GM21360 (cell line): ENCODE data around the gene ZNF488.
"Not testable (repeated sequence)": the region's sequence is repeated elsewhere in the genome, so short reads cannot be mapped to it uniquely, and the experiment has no call there.

Source experiments
- ATAC-seq: cut with Tn5 transposase; IDR thresholded peaks from one replicate; pipeline ENCODE4 v1.9.1; 2021; ENCODE audit warnings: mild to moderate bottlenecking, moderate library complexity; ENCODE audit not compliant: unreplicated experiment

Gene ZNF488

GRCh38 chr10:47384148-47384921 lies at the start of gene ZNF488:
ZNF488 (minus strand) TSS chr10:47384293; CDS start chr10:47368829, 15,464 bp downstream.
- ATAC-seq, result peak; percentile 83

- ATAC-seq, result no peak
Measured at GRCh38 chr10:47425813-47426419, 41.8 kb upstream of the ZNF488 start.

- no peak for ATAC-seq
Measured at GRCh38 chr10:47424231-47424630, 40.1 kb upstream of the ZNF488 start.

- ATAC-seq, result no peak
Measured at GRCh38 chr10:47423476-47423875, 39.4 kb upstream of the ZNF488 start.

DNA sequence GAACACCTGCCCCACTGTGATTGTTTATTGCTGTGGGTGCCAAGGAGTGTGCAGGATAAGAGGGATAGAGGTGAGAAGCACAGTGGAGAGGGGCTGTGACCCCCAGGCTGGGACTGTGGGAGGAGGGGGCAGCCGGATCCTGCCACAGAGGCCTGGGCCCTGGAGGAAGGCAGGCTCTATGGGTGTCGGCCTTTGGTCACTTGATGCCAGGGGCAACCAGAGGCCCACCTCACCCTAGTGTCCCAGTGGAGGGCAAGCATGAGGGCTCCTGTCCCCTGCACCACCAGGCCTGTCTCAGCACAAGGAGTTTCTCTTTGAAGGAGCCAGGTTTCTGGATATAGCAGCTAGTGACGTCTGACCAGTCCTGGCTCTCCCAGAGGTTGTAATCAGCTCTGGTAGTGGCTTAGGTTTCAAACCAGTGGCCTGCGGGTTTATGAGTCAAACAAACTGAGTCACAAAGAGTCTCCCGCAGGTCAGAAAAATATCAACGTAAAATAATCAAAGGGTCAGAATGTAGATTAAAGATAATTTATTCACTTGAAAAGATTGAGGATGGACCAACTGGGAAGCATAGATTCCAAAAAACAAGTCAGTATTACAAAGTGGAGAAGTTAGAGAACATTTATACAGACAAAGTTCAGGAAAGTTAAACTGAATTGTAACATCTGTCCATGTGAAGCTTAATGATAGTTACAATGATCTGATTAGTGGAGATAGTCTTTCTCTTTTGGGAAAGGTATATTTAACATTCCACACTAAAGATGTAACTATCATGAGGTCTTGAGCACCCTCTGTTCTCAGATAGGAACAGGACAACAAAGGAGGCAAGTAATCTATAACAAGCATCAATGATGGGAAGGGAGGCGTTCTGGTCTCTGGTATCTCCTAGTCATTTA lies 37.2 kb upstream of the ZNF488 start:
- ATAC-seq, result no peak

DNA sequence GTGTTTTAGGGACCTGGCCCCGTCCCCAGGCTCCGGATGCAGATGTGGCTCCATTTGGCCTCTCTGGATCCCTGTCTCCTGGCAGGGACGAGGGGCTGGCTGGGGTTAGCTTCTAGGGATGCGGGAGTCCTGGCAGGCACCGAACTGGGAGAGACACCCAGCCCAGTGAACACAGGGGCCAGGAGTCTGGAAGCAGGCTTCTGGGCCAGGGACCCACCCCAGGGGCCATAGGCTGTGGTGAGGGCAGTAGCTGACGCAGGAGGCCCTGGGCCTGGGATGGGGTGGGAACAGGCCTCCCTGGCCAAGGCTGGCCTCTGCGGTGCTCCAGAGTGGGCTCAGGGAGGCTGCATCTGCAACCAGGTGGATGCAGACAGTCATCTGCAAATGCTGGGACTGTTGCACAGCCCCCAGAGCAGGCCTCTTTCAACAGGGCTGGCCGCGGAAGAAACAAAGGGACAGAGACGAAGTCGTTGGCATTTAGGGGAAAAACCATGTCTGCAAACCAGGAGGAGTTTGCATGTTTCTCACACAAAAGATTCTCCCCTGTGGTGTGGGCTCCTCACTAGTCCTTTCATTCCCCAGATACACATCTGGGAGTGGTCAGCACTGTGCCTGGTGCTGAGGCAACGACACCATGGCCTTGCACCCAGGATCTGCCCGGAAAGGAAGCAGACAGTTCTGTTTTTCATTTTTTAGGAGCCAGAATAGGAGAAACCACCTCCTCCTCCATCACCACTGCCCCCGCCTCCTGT lies 36.4 kb upstream of the ZNF488 start:
- no peak for ATAC-seq

DNA sequence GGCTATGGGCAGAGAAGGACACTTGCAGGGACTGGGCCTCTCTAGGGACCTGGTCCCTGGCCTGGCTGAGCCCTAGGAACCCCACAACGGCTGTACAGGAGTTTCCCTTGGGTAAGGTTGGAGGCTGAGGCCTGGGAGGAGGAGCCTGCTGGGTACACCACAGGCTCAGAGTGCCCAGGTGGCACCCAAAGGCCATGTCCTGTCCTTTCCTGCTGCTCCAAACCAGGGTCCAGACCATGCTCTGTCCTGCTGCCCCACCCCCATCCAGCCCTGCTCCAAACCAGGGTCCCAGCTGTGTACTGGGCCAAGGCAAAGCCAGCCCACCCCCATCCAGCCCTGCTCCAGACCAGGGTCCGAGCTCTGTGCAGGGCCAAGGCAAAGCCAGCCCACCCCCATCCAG lies 35.3 kb upstream of the ZNF488 start:
- no peak for ATAC-seq

GRCh38 chr10:47418966-47419365 lies 34.9 kb upstream of the ZNF488 start:
- no peak for ATAC-seq

DNA sequence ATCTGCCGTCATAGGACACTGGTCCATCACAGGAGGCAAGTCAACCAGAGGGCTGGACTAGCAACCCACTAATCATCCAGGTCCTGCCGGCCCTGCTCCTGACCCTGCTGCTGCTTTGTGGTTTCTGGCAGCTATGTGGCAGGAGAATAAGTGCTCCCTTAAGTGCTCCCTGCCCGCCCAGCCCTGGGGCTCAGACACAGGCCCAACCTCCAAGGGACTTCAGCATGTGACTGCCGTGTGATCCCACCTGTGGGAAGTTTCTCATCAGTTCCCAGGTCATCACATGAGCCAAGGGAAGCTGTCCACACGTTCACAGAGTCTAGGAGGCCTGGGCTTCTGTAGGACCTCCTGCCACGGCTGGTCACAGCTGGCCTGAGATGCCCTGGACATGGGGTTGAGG lies 34.2 kb upstream of the ZNF488 start:
- no peak for ATAC-seq

DNA sequence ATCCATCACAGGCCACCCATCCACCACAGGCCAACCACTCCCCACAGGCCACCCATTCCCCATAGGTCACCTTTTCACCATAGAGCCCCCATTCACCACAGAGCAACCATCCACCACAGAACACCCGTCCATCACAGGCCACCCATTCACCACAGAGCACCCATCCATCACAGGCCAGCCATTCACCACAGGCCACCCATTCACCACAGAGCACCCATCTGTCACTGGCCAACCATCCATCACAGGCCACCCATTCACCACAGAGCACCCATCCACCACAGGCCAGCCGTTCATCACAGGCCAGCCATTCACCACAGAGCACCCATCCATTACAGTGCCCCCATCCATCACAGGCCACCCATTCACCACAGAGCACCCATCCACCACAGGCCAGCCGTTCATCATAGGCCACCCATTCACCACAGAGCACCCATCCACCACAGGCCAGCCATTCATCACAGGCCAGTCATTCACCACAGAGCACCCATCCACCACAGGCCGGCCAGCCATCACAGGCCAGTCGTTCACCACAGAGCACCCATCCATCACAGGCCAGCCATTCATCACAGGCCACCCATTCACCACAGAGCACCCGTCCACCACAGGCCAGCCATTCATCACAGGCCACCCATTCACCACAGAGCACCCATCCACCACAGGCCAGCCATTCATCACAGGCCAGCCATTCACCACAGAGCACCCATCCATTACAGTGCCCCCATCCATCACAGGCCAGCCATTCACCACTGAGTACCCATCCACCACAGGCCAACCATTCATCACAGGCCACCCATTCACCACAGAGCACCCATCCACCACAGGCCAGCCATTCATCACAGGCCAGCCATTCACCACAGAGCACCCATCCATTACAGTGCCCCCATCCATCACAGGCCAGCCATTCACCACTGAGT lies 32.5 kb upstream of the ZNF488 start:
- not testable (repeated sequence) for ATAC-seq

- ATAC-seq, result no peak
Measured at GRCh38 chr10:47415520-47416304, 31.6 kb upstream of the ZNF488 start.

- ATAC-seq, result no peak
Measured at GRCh38 chr10:47414752-47415519, 30.8 kb upstream of the ZNF488 start.

GRCh38 chr10:47414227-47414592 lies 30.1 kb upstream of the ZNF488 start:
- ATAC-seq, result no peak

GRCh38 chr10:47413531-47414226 lies 29.6 kb upstream of the ZNF488 start:
- ATAC-seq, result no peak

DNA sequence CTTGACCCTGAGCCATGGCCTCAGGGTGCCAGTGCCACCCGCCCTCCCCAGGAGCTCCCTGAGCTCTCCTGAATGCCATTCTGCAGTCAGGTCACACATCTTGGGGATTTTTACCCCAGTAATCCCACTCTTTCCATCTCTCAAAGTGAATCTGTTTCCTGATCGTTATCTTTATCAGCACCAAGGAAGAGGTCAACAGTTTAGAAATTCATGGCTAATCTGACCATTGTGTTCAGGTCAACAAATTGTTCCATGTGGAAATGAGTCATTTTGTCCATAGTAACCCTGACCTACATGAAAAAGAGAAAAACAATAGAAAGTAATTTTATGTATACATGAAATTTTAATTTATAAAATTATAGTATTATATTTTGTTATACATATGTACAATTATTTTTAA lies 28.8 kb upstream of the ZNF488 start:
- ATAC-seq, result no peak

- ATAC-seq, result no peak
Measured at GRCh38 chr10:47412177-47412730, 28.2 kb upstream of the ZNF488 start.

DNA sequence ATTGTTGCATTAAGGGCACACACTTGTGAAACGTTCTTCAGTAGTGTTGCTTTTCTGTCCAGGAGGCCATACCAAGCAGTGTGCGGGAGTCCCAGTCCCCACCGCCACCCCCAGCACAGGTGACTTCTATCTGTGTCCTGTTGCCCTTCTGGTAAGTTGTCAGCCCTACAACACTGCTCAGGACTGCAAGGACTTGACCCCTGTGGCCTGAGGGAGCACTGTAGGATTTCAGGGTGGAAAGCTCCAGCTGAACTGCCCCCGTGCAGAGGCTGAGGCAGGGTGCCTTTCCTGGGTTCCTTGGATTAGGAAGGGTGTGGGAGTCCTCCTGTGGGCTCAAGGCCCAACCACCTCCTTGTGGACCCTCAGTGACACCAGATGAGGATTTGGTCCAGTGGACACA lies 26.8 kb upstream of the ZNF488 start:
- no peak for ATAC-seq
